Adrenal gland (tissue), 12 donors: ENCODE results near the gene MINK1. TPM values are rescaled to one million over a fixed set of nuclear protein-coding genes. Genes with fewer than 3 reads are reported as not detected.
"Not testable (repeated sequence)": the region's sequence is repeated elsewhere in the genome, so short reads cannot be mapped to it uniquely, and the experiment has no call there.

Source experiments
- DNase-seq, 7 donors: peaks; one replicate each; pipeline ENCODE4 v3.0.0-alpha.2; 2019 to 2020
- H3K27ac ChIP-seq, 5 donors: fragments of 200-600 bp; sonication (generic) in 4 of 5; 1 replicate in 3 of 5; 2 replicates in 2 of 5; pipeline versions ENCODE4 v1.5.1 to v1.8.0; 2016 to 2020; ENCODE audit warnings: mild to moderate bottlenecking in 1 of 5
- H3K27me3 ChIP-seq: fragments of 200-600 bp; 2 replicates; pipeline ENCODE4 v1.8.0; 2021
- H3K36me3 ChIP-seq, 2 donors: fragments of 200-600 bp; replicated peaks in 1 of 2; 1 replicate in 1 of 2; 2 replicates in 1 of 2; pipeline versions ENCODE4 v1.5.1 to v1.8.0; 2018 to 2022
- H3K4me1 ChIP-seq, 2 donors: fragments of 200-600 bp; replicated peaks in 1 of 2; 1 replicate in 1 of 2; 2 replicates in 1 of 2; pipeline versions ENCODE4 v1.5.1 to v1.8.0; 2018 to 2021
- H3K4me3 ChIP-seq, 4 donors: fragments of 200-600 bp; sonication (generic) in 3 of 4; one replicate each; pipeline ENCODE4 v1.5.1; 2016 to 2018
- H3K9me3 ChIP-seq, 3 donors: fragments of 200-600 bp; sonication (generic) in 1 of 3; replicated peaks in 1 of 3; 1 replicate in 2 of 3; 2 replicates in 1 of 3; pipeline versions ENCODE4 v1.5.1 to v1.8.0; 2016 to 2021
- POLR2A ChIP-seq, 2 donors: fragments of 450-650 bp; IDR thresholded peaks; one replicate each; pipeline ENCODE4 v1.6.1; 2017; ENCODE audit warnings: antibody characterized with exemption in 2 of 2, mild to moderate bottlenecking in 2 of 2, moderate library complexity in 1 of 2
- WGBS, 4 donors: extraction: QIAGEN DNeasy Blood & Tissue Kit in 2 of 4; methylation state at CpG; one replicate each; pipeline versions ENCODE4 v1.1.5 to v1.1.7; 2013 to 2017; 5-methylcytosine and 5-hydroxymethylcytosine counted together
- intact Hi-C, 2 donors: fragments of 100-400 bp; cut with DNase I; formaldehyde crosslinking; loops; one replicate each; pipeline versions ENCODE4 v1.14.1 to v1.15.0; 2022 to 2023
- polyA plus RNA-seq, 3 donors: library from polyadenylated mRNA; stranded (reverse); fragments of 200-250 nt in 2 of 3; fragments of 350-450 nt in 1 of 3; fragmentation: Illumina TruSeq in 1 of 3; extraction: RNeasy Lipid Tissue Mini Kit (QIAGEN cat#74804) in 1 of 3; gene quantifications; one replicate each; pipeline ENCODE4 v1.2.3, GENCODE V29; 2013 to 2014
- total RNA-seq, 9 donors: library from RNA; depleted of rRNA in 4 of 9; stranded (reverse); fragments of >200 nt in 4 of 9; fragments of 120-200 nt in 1 of 9; fragmentation: NEBNext Ultra II Directional in 1 of 9; extraction: Animal tissue kit (Norgen Biotek cat#: 25700) in 1 of 9; gene quantifications; one replicate each; pipeline versions ENCODE4 v1.1.0 to v1.2.4, GENCODE V29; 2013 to 2023
- TF ChIP-seq, protein P1 (sequence below), 6 experiments: fragments of 450-650 bp in 4 of 6; fragments of 200-600 bp in 2 of 6; sonication (generic) in 1 of 6; IDR thresholded peaks; 1 replicate in 5 of 6; 2 replicates in 1 of 6; pipeline versions ENCODE4 v1.5.1 to v1.8.0; 2016 to 2021; ENCODE audit warnings: antibody characterized with exemption in 6 of 6, mild to moderate bottlenecking in 2 of 6, moderate library complexity in 1 of 6
- donor health status: healthy with polysubstance abuse.
- donor health status: Bipolar disorder and iron deficiency.
- donor health status: DM: yes; HTN: yes; CAD: no.
- donor health status: DM: no; HTN: no; CAD: no.
- donor health status: DM: no; HTN: no; CAD: no.
- donor health status: DM: yes; HTN: yes; CAD: no.

MINK1 gene
- total and polyA plus RNA-seq, 12 donors = 21.5 to 135 (median 50.4) TPM

GRCh38 chr17:4853208-4853671, 20.1 kb downstream of the MINK1 start:
- intact Hi-C loops = no loop called here
- Histone ChIP-seq H3K27me3 (no peaks in the 10 kb centered on the region), H3K4me1 (peaks cover 12 to 32% of the 10 kb centered on the region in 2 donors), H3K4me3 (no peak overlapping the region), H3K9me3 (no peaks in the 10 kb centered on the region), H3K27ac (no peak overlapping the region), H3K36me3 (peaks cover 0 to 8% of the 10 kb centered on the region in 2 donors)
- 77 to 90% (median 86%) methylated on average over 2 of the region's 2 CpGs for whole genome bisulfite sequencing, 4 donors
- TF ChIP-seq, protein P1, sequence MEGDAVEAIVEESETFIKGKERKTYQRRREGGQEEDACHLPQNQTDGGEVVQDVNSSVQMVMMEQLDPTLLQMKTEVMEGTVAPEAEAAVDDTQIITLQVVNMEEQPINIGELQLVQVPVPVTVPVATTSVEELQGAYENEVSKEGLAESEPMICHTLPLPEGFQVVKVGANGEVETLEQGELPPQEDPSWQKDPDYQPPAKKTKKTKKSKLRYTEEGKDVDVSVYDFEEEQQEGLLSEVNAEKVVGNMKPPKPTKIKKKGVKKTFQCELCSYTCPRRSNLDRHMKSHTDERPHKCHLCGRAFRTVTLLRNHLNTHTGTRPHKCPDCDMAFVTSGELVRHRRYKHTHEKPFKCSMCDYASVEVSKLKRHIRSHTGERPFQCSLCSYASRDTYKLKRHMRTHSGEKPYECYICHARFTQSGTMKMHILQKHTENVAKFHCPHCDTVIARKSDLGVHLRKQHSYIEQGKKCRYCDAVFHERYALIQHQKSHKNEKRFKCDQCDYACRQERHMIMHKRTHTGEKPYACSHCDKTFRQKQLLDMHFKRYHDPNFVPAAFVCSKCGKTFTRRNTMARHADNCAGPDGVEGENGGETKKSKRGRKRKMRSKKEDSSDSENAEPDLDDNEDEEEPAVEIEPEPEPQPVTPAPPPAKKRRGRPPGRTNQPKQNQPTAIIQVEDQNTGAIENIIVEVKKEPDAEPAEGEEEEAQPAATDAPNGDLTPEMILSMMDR (IDR thresholded peaks at IDR 0.05) = no peak
- no peak for TF ChIP-seq POLR2A (IDR thresholded peaks at IDR 0.05)
- DNase-seq = no peak

DNA sequence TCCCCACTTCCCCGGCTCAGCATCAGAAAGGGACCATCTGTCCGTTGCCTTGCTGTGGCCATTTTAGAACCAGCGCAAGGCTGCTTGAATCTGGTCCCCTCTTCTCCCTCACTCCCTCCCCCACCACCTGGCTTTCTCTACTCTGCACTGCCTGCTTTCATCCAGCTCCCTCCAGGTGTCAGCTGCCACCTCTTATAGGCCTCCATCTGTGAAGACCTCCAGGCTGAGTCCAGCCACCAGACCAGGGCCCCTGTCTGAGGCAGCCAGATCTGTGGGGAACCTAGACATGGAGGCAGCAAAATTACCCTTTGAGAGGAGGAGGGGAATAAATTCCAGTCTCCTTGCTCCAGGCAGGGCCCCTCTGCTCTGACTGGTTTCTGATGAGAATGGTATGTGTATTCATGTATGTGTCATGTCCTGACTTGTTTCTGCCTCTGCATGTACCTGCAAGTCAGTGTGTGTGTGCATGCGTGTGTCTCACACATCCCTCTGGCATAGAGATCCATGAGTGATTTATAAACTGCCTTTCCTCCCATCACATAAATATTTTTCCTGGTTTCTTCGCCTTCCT, 21.1 kb downstream of the MINK1 start:
- H3K27ac ChIP-seq = no peak overlapping the region
- TF ChIP-seq POLR2A (IDR thresholded peaks at IDR 0.05) = no peak
- TF ChIP-seq, protein P1 (IDR thresholded peaks at IDR 0.05) = no peak
- no peaks in the 10 kb centered on the region for H3K27me3 ChIP-seq
- intact Hi-C loops = no loop called here
- H3K4me1 ChIP-seq = peaks cover 22 to 42% of the 10 kb centered on the region in 2 donors
- H3K4me3 ChIP-seq = no peak overlapping the region
- DNase-seq = no peak
- 89 to 91% (median 90%) methylated on average over 5 of the region's 5 CpGs for WGBS, 4 donors
- H3K36me3 ChIP-seq = peaks cover 0 to 8% of the 10 kb centered on the region in 2 donors
- no peaks in the 10 kb centered on the region for H3K9me3 ChIP-seq

GRCh38 chr17:4856271-4856936, 23.3 kb downstream of the MINK1 start:
- peaks cover 22 to 25% of the 10 kb centered on the region in 2 donors for H3K4me1 ChIP-seq
- intact Hi-C loops = no loop called here
- H3K36me3 ChIP-seq = peaks cover 0 to 8% of the 10 kb centered on the region in 2 donors
- no peaks in the 10 kb centered on the region for H3K9me3 ChIP-seq
- 86 to 90% (median 89%) methylated on average over 17 of the region's 17 CpGs for WGBS, 4 donors
- no peaks in the 10 kb centered on the region for H3K27me3 ChIP-seq
- H3K27ac ChIP-seq = no peak overlapping the region
- H3K4me3 ChIP-seq = no peak overlapping the region
- TF ChIP-seq, protein P1 (IDR thresholded peaks at IDR 0.05) = no peak
- no peak for TF ChIP-seq POLR2A (IDR thresholded peaks at IDR 0.05)
- no peak for DNase-seq

DNA sequence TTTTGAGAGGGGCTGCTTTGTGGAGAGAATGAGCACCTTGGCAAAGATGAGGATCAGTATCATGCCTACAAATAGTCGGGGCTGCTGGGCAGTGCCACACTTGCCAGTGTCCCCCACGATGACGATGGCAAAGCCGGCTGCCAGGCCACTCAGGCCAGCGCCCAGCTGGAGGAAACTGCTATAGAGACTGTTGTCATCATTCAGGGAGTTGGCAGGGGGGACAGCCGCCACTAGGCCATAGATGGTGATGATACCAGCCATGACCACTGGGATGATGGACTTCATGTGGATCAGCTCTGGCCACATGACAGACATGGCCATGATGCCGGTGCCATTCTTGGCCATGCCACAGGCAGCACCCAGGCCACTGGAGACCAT, 23.8 kb downstream of the MINK1 start:
- DNase-seq = no peak
- Histone ChIP-seq H3K4me3 (no peak overlapping the region), H3K27me3 (no peaks in the 10 kb centered on the region), H3K4me1 (peaks cover 22 to 25% of the 10 kb centered on the region in 2 donors), H3K27ac (no peak overlapping the region), H3K9me3 (no peaks in the 10 kb centered on the region), H3K36me3 (peaks cover 0 to 8% of the 10 kb centered on the region in 2 donors)
- 62 to 94% (median 91%) methylated on average over 2 to 7 of the region's 7 CpGs for WGBS, 4 donors
- intact Hi-C loops = no loop called here
- no peak for TF ChIP-seq POLR2A (IDR thresholded peaks at IDR 0.05)
- TF ChIP-seq, protein P1 (IDR thresholded peaks at IDR 0.05) = no peak

GRCh38 chr17:4857347-4857746, 24.2 kb downstream of the MINK1 start:
- intact Hi-C loops, H3K36me3 ChIP-seq, H3K4me3 ChIP-seq, H3K27me3 ChIP-seq, H3K9me3 ChIP-seq, DNase-seq: not testable (repeated sequence)
- Histone ChIP-seq H3K4me1 (peaks cover 18 to 20% of the 10 kb centered on the region in 2 donors), H3K27ac (peak overlapping the region in 1 of 5 donors; percentile 34)
- WGBS, 4 donors = 84 to 100% (median 93%) methylated on average over 5 to 7 of the region's 7 CpGs
